ENCODE results near the gene FAM53A.

The FAM53A gene

GRCh38 chr4:1624519-1624910 lies 59.6 kb downstream of the FAM53A start:
- DNase-seq (ENCODE audit: low read depth in 2 of 2, low spot score in 1 of 2): no peak

- DNase-seq (ENCODE audit: low read depth in 2 of 2, low spot score in 1 of 2): no peak
Observed at GRCh38 chr4:1623821-1624518, 60.1 kb downstream of the FAM53A start.

DNA sequence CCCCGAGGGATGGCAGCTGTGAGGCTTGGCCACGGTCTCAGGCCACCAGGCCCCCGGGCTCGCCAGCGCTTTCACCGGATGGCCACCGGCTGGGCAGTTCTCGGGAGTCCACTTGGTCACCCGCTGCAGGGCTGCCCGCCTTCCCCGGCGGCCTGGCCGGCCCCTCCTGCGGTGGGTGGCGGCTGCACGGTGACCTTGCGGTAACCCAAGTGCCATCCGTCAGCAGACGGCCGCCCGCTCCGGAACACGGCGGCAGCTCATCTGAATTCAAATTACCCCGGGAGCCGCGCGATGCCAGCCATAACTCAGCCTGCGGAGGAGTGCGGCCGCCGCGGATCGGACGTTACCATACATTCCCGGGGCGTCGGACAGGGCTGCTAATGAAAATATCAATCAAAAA lies 60.7 kb downstream of the FAM53A start:
- no peak for DNase-seq (ENCODE audit: low read depth in 2 of 2, low spot score in 1 of 2)

GRCh38 chr4:1622956-1623355 lies 61.2 kb downstream of the FAM53A start:
- no peak for DNase-seq (ENCODE audit: low read depth in 2 of 2, low spot score in 1 of 2)

DNA sequence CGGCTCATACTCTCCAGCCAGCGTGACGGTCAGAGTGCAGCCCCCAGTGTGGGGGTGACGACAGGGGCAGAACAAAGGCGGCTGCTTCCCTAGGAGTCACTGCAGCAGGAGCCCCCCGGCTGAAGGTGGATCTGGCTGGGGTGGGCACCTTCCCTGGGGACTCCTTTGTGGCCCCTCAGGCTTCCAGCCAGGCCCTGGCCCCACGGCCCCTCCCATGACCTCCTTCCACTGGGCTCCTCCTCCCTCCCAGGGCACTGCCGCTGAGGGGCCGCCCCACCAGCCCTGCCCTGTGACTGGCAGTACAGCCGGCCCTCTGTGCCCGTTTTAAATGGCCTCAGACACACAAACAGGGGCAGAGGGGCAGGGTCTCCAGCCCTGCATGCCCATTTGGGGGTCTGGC lies 61.9 kb downstream of the FAM53A start:
- no peak for DNase-seq (ENCODE audit: low read depth in 2 of 2, low spot score in 1 of 2)

DNA sequence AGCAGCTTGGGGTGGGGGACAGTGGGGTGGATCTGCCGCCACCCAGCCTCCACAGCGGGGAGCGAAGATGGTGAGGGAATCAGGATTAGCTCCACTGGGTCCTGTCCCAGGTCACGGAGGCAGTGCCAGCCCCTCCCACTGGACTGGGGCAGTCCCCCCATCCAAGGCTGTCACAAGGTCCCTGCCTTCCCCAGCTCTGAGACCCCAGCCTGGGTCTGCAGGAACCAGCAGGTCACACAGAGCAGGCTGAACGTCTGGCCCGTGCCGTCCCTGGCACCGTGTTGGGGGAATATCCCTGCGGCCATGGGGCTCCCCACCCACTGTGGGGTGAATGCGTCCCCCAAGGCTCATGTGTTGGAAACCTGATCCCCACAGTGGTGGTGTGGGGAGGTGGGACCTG lies 62.6 kb downstream of the FAM53A start:
- DNase-seq (ENCODE audit: low read depth in 2 of 2, low spot score in 1 of 2): no peak

DNA sequence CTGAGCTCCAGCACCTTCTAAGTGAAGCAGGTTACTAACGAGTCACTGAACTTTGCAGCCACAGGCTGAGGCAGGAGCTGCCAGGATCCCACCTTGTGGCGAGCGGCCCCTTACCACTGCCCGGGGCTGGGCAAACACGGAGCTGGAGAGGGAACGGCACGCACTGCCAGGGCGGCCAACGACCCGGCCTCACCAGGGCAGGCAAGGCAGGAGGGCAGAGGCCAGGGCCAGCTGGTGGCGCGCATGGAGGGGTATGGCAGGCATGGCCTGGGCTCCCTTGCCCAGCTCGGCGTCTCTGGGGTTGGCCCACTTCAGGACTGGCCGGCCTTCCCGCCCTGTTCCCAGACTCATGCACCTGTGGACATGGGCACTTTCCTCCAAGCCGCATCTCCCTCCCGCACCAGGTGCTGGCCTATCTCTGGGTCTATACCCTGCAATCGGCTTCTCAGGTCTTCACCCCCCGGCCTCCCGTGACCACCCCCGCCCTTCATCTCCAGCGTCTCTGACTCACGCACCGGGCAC lies 64.9 kb downstream of the FAM53A start:
- DNase-seq (ENCODE audit: low read depth in 2 of 2, low spot score in 1 of 2): no peak

- no peak for DNase-seq (ENCODE audit: low read depth in 2 of 2, low spot score in 1 of 2)
Observed at GRCh38 chr4:1618438-1618837, 65.7 kb downstream of the FAM53A start.

DNA sequence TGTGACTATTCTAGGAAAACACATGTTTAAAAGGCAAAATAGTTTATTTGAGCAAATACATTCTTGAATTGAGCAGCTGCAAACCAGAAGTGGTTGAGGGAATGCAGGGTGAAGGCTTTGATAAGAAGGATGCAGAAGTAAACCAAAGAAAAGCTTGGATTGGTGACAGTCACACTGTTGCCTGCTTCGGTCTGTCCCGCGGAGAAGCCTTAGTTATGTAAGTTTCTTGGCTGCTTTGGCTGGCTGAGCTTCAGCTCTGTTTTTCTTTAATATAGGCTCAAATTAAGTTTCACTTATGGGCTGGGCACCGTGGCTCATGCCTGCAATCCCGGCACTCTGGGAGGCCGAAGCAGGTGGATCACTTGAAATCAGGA lies 67.6 kb downstream of the FAM53A start:
- no peak for DNase-seq (ENCODE audit: low read depth in 2 of 2, low spot score in 1 of 2)

DNA sequence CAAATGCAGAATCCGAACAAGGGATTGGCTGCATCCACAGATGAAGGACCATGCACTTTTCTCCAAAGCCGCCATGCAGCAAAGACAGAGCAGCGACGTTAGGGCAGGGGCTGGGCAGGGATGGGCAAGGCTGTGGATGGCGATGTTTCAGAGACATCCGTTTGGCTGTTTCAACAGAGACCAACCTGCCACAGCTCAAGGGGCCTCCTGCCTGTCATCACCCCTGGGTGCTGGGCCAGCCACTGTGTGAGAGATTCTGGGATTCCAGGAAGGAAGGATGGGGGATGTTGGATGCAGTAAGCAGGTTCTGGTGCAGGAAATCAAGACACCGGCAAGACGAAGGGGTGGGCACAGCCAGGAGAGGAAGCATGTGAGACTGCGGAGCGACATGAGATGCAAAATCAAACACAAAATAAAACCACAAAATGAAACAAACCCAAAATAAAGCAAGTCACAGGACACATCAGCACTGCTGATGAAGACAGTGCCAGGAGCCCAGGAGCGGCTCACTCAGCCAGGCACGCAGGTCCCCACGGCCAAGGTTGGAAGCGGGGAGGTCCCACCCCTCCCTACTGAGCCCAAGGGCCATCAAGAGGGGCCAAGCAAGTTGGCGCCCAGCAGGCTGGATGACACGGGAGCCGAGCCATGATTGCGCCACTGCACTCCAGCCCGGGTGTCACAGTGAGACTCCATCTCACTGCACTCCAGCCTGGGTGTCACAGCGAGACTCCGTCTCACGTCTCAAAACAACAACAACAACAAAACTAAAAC lies 68.1 kb downstream of the FAM53A start:
- DNase-seq (ENCODE audit: low read depth in 2 of 2, low spot score in 1 of 2): no peak

DNA sequence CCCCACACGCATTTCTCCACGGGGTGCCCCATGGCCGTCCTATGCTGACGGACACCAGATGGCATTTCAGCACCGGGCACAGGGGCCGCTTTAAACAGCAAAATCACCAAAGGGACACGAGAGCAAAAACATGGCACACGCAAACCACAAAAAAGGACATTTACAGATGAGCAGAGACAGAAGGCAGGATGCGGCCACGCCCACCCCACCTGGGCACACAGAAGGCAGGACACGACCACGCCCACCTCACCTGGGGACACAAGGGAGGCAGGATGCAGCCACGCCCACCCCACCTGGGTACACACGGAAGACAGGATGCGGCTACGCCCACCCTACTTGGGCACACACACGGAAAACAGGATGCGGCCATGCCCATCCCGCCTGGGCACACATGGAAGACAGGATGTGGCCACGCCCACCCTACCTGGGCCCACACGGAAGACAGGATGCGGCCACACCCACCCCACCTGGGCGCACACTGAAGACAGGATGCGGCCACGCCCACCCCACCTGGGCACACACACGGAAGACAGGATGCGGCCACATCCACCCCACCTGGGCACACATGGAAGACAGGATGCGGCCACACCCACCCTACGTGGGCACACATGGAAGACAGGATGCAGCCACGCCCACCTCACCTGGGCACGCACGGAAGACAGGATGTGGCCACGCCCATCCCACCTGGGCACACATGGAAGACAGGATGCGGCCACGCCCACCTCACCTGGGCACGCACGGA lies 69.1 kb downstream of the FAM53A start:
- DNase-seq (ENCODE audit: low read depth in 2 of 2, low spot score in 1 of 2): no peak

DNA sequence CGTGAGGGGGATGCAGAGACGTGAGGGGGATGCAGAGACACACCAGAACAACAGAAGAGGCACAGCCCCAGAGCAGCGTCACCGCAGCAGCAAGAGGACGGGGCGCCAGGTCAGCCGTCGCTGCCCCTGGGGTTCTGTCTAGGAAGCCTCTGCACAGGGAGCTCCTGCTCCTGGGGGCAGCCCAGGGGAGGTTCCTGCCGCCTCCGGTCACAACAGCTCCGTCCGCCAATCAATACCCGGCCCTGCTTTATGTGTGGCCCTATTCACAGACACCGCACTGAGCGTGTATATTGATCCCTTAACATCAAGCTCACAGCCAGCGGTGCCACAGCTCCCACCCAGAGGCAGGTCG lies 69.6 kb downstream of the FAM53A start:
- no peak for DNase-seq (ENCODE audit: low read depth in 2 of 2, low spot score in 1 of 2)

DNA sequence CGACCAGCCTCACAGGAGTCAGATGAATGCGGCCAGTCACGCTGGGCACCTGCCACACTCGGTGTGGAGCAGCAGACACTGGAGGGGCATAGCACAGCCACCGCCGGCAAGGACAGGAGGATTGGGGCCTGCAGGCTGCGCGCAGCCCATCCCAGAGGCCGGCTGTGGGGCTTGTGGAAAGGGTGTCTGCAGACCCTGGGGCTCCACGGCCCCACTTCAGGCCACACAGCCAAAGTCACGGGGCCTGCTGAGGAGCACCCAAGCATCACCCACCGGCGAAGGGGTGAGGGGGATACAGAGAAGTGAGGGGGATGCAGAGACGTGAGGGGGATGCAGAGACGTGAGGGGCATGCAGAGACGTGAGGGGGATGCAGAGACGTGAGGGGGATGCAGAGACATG lies 70.1 kb downstream of the FAM53A start:
- DNase-seq (ENCODE audit: low read depth in 2 of 2, low spot score in 1 of 2): no peak

- no peak for DNase-seq (ENCODE audit: low read depth in 2 of 2, low spot score in 1 of 2)
Observed at GRCh38 chr4:1613099-1613495, 71.0 kb downstream of the FAM53A start.

- no peak for DNase-seq (ENCODE audit: low read depth in 2 of 2, low spot score in 1 of 2)
Observed at GRCh38 chr4:1612278-1613098, 71.6 kb downstream of the FAM53A start.

DNA sequence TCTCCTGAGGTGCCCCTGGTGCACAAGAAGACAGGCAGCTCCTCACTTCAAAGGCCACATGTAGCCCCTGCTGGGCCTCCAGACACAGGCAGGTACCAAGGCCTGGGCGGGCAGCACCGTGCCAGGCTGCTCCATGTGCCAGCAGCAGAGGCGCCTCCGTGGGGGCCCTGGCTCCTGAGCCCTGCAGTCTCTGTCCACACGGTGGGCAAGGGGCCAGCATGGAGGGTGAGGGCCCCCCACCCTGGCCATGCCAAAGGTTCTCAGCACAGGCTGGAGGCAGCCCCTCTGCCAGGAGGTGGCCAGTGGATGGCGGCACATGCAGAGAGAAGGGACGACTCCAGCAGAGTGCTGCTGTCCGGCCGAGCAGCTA lies 72.6 kb downstream of the FAM53A start:
- DNase-seq (ENCODE audit: low read depth in 2 of 2, low spot score in 1 of 2): no peak

GRCh38 chr4:1610791-1611500 lies 73.2 kb downstream of the FAM53A start:
- no peak for DNase-seq (ENCODE audit: low read depth in 2 of 2, low spot score in 1 of 2)

- no peak for DNase-seq (ENCODE audit: low read depth in 2 of 2, low spot score in 1 of 2)
Observed at GRCh38 chr4:1609901-1610790, 74.0 kb downstream of the FAM53A start.

- no peak for DNase-seq (ENCODE audit: low read depth in 2 of 2, low spot score in 1 of 2)
Observed at GRCh38 chr4:1608821-1609500, 75.2 kb downstream of the FAM53A start.
